ENCODE data around the gene NEURL1.

- TF ChIP-seq POLR2AphosphoS5 (IDR thresholded peaks at IDR 0.05; ENCODE audit: low read depth, low read length) (no peak), TAF1 (IDR thresholded peaks at IDR 0.05; ENCODE audit: borderline replicate concordance, insufficient read depth, low read length) (no peak), SIN3A (IDR thresholded peaks at IDR 0.05; ENCODE audit: borderline replicate concordance, insufficient read depth, low read length) (no peak), FOXP2 (optimal IDR thresholded peaks at IDR 0.05; ENCODE audit: borderline replicate concordance, extremely low read depth, extremely low read length, insufficient read depth) (no peak)
These were observed 51.9 kb downstream of the NEURL1 start for GRCh38 chr10:103545366-103545765.
